BLaER1 treated with 17β-estradiol and CSF1 and Interleukin-3, amounts not matched to agents 10 nM and 100 nM (cell line): Measurements from ENCODE around the gene SLC25A33.
"Not testable (repeated sequence)": the region's sequence is repeated elsewhere in the genome, so short reads cannot be mapped to it uniquely, and the experiment has no call there.

ENCODE experiments used
- H3K27ac ChIP-seq, 11 experiments: shearing (Covaris generic); formaldehyde crosslinking; 2 replicates each; pipeline ENCODE4 v1.8.1; 2022
- H3K27me3 ChIP-seq, 11 experiments: shearing (Covaris generic); formaldehyde crosslinking; 2 replicates each; pipeline ENCODE4 v1.8.1; 2022
- H3K36me3 ChIP-seq, 11 experiments: shearing (Covaris generic); formaldehyde crosslinking; 2 replicates each; pipeline ENCODE4 v1.8.1; 2022
- H3K4me1 ChIP-seq, 10 experiments: shearing (Covaris generic); formaldehyde crosslinking; 2 replicates each; pipeline ENCODE4 v1.8.1; 2022
- H3K4me2 ChIP-seq, 11 experiments: shearing (Covaris generic); formaldehyde crosslinking; 2 replicates each; pipeline ENCODE4 v1.8.1; 2022
- H3K4me3 ChIP-seq, 10 experiments: shearing (Covaris generic); formaldehyde crosslinking; 2 replicates each; pipeline ENCODE4 v1.8.1; 2022
- H3K9ac ChIP-seq, 11 experiments: shearing (Covaris generic); formaldehyde crosslinking; 2 replicates each; pipeline ENCODE4 v1.8.1; 2022
- H3K9me3 ChIP-seq, 11 experiments: shearing (Covaris generic); formaldehyde crosslinking; replicated peaks in 1 of 11; 2 replicates each; pipeline ENCODE4 v1.8.1; 2022
- H4K20me1 ChIP-seq, 11 experiments: shearing (Covaris generic); formaldehyde crosslinking; 2 replicates each; pipeline ENCODE4 v1.8.1; 2022
- Cebpa-rat ChIP-seq, 11 experiments: shearing (Covaris generic); IDR thresholded peaks; 2 replicates each; pipeline ENCODE4 v1.8.1; 2022

Gene SLC25A33

GRCh38 chr1:9503001-9503675 lies 36.1 kb upstream of the SLC25A33 start:
- Histone ChIP-seq H3K4me3 (no peak overlapping the region), H3K4me1 (peaks cover 8 to 27% (median 16%) of the 10 kb centered on the region in 10 experiments), H3K9ac (no peak overlapping the region), H3K27ac (no peak overlapping the region), H3K36me3 (no peaks in the 10 kb centered on the region), H3K4me2 (no peak overlapping the region; a peak in 1 of 22 replicates), H4K20me1 (no peaks in the 10 kb centered on the region), H3K27me3 (no peaks in the 10 kb centered on the region), H3K9me3 (peaks cover 0 to 18% (median 13%) of the 10 kb centered on the region in 11 experiments; a peak in 18 of 22 replicates)
- no peak for TF ChIP-seq Cebpa-rat (IDR thresholded peaks at IDR 0.05)

- no peaks in the 10 kb centered on the region for H4K20me1 ChIP-seq
- H3K4me2 ChIP-seq: no peak overlapping the region
- H3K36me3 ChIP-seq: no peaks in the 10 kb centered on the region
- no peak overlapping the region for H3K27ac ChIP-seq
- H3K4me3 ChIP-seq: no peak overlapping the region
- peaks cover 8 to 28% (median 18%) of the 10 kb centered on the region in 10 experiments for H3K4me1 ChIP-seq
- H3K9ac ChIP-seq: no peak overlapping the region
- no peaks in the 10 kb centered on the region for H3K27me3 ChIP-seq
- TF ChIP-seq Cebpa-rat (IDR thresholded peaks at IDR 0.05): no peak
- peaks cover 0 to 3% (median 2%) of the 10 kb centered on the region in 11 experiments; a peak in 10 of 22 replicates for H3K9me3 ChIP-seq
These were observed 34.1 kb upstream of the SLC25A33 start for GRCh38 chr1:9505143-9505542.

- H3K36me3 ChIP-seq: no peaks in the 10 kb centered on the region
- H3K4me2 ChIP-seq: no peak overlapping the region
- H3K4me3 ChIP-seq: no peak overlapping the region
- no peaks in the 10 kb centered on the region for H3K27me3 ChIP-seq
- TF ChIP-seq Cebpa-rat (IDR thresholded peaks at IDR 0.05): no peak
- H3K9me3 ChIP-seq: no peaks in the 10 kb centered on the region
- H3K27ac ChIP-seq: no peak overlapping the region
- peaks cover 0 to 26% (median 20%) of the 10 kb centered on the region in 10 experiments; a peak in 12 of 20 replicates for H3K4me1 ChIP-seq
- no peak overlapping the region for H3K9ac ChIP-seq
- no peaks in the 10 kb centered on the region for H4K20me1 ChIP-seq
These were observed 32.4 kb upstream of the SLC25A33 start for GRCh38 chr1:9506901-9507300.

GRCh38 chr1:9510130-9510529 lies 29.1 kb upstream of the SLC25A33 start:
- no peaks in the 10 kb centered on the region for H4K20me1 ChIP-seq
- H3K36me3 ChIP-seq: no peaks in the 10 kb centered on the region
- peaks cover 0 to 23% (median 16%) of the 10 kb centered on the region in 10 experiments; a peak in 10 of 20 replicates for H3K4me1 ChIP-seq
- H3K4me3 ChIP-seq: no peak overlapping the region
- no peak overlapping the region for H3K9ac ChIP-seq
- H3K9me3 ChIP-seq: peaks cover 0 to 27% (median 9%) of the 10 kb centered on the region in 11 experiments; a peak in 11 of 22 replicates
- peak overlapping the region in 2 of 11 experiments; percentile 10 to 20; a peak in 1 of 22 replicates for H3K4me2 ChIP-seq
- no peak for TF ChIP-seq Cebpa-rat (IDR thresholded peaks at IDR 0.05)
- no peak overlapping the region for H3K27ac ChIP-seq
- no peaks in the 10 kb centered on the region for H3K27me3 ChIP-seq

- not testable (repeated sequence) for H3K9ac ChIP-seq, H4K20me1 ChIP-seq, H3K4me2 ChIP-seq, H3K27me3 ChIP-seq, H3K27ac ChIP-seq, H3K4me3 ChIP-seq, H3K36me3 ChIP-seq
- Histone ChIP-seq H3K9me3 (peaks cover 0 to 40% (median 17%) of the 10 kb centered on the region in 11 experiments; a peak in 15 of 22 replicates), H3K4me1 (peaks cover 0 to 41% (median 22%) of the 10 kb centered on the region in 10 experiments; a peak in 15 of 20 replicates)
These were observed 23.7 kb upstream of the SLC25A33 start for GRCh38 chr1:9515550-9515949.

- no peak for TF ChIP-seq Cebpa-rat (IDR thresholded peaks at IDR 0.05)
- no peak overlapping the region for H3K9ac ChIP-seq
- peaks cover 0 to 30% (median 14%) of the 10 kb centered on the region in 11 experiments; a peak in 14 of 22 replicates for H3K9me3 ChIP-seq
These were observed 20.7 kb upstream of the SLC25A33 start for GRCh38 chr1:9518454-9518998.

GRCh38 chr1:9520411-9520810 lies 18.9 kb upstream of the SLC25A33 start:
- Histone ChIP-seq H3K4me3 (no peak overlapping the region), H3K27me3 (no peaks in the 10 kb centered on the region), H3K4me1 (peaks cover 0 to 30% (median 13%) of the 10 kb centered on the region in 10 experiments; a peak in 14 of 20 replicates), H3K9me3 (peaks cover 0 to 11% (median 7%) of the 10 kb centered on the region in 11 experiments; a peak in 10 of 22 replicates), H3K27ac (no peak overlapping the region), H3K9ac (no peak overlapping the region), H3K36me3 (no peaks in the 10 kb centered on the region), H4K20me1 (no peaks in the 10 kb centered on the region), H3K4me2 (peak overlapping the region in 7 of 11 experiments; percentile 5 to 54 (median 43); a peak in 11 of 22 replicates)
- TF ChIP-seq Cebpa-rat (IDR thresholded peaks at IDR 0.05): no peak

More at GRCh38 chr1:9518454-9518998, 20.7 kb upstream of the SLC25A33 start:
- H3K27ac ChIP-seq: no peak overlapping the region
- no peaks in the 10 kb centered on the region for H4K20me1 ChIP-seq
- no peak overlapping the region for H3K4me2 ChIP-seq
- H3K4me1 ChIP-seq: peaks cover 0 to 34% (median 15%) of the 10 kb centered on the region in 10 experiments; a peak in 13 of 20 replicates
- no peaks in the 10 kb centered on the region for H3K27me3 ChIP-seq
- no peak overlapping the region for H3K4me3 ChIP-seq
- H3K36me3 ChIP-seq: no peaks in the 10 kb centered on the region

- Histone ChIP-seq H3K4me1 (peaks cover 13 to 30% (median 20%) of the 10 kb centered on the region in 10 experiments; a peak in 18 of 20 replicates), H3K4me3 (no peak overlapping the region), H3K9ac (peak overlapping the region in 6 of 11 experiments; percentile 7 to 23 (median 18); a peak in 5 of 22 replicates), H3K9me3 (no peaks in the 10 kb centered on the region), H4K20me1 (no peaks in the 10 kb centered on the region), H3K4me2 (peak overlapping the region; percentile 42 to 61 (median 56)), H3K27me3 (no peaks in the 10 kb centered on the region), H3K27ac (no peak overlapping the region), H3K36me3 (no peaks in the 10 kb centered on the region)
- TF ChIP-seq Cebpa-rat (IDR thresholded peaks at IDR 0.05): no peak
These were observed 10.1 kb upstream of the SLC25A33 start for GRCh38 chr1:9529190-9529589.

- Histone ChIP-seq H4K20me1 (no peaks in the 10 kb centered on the region), H3K27ac (no peak overlapping the region), H3K4me3 (no peak overlapping the region), H3K36me3 (no peaks in the 10 kb centered on the region), H3K9ac (no peak overlapping the region), H3K9me3 (no peaks in the 10 kb centered on the region), H3K4me2 (peak overlapping the region in 2 of 11 experiments; percentile 56 to 57; a peak in 1 of 22 replicates), H3K27me3 (no peaks in the 10 kb centered on the region), H3K4me1 (peaks cover 13 to 30% (median 20%) of the 10 kb centered on the region in 10 experiments; a peak in 18 of 20 replicates)
- TF ChIP-seq Cebpa-rat (IDR thresholded peaks at IDR 0.05): no peak
These were observed 8.9 kb upstream of the SLC25A33 start for GRCh38 chr1:9530320-9530719.
